ENCODE data around the gene SLC7A14.
"Not testable (repeated sequence)": the region's sequence is repeated elsewhere in the genome, so short reads cannot be mapped to it uniquely, and the experiment has no call there.

SLC7A14 gene

GRCh38 chr3:170589113-170589512 lies 3.2 kb upstream of the SLC7A14 start:
- DNase-seq = no peak

DNA sequence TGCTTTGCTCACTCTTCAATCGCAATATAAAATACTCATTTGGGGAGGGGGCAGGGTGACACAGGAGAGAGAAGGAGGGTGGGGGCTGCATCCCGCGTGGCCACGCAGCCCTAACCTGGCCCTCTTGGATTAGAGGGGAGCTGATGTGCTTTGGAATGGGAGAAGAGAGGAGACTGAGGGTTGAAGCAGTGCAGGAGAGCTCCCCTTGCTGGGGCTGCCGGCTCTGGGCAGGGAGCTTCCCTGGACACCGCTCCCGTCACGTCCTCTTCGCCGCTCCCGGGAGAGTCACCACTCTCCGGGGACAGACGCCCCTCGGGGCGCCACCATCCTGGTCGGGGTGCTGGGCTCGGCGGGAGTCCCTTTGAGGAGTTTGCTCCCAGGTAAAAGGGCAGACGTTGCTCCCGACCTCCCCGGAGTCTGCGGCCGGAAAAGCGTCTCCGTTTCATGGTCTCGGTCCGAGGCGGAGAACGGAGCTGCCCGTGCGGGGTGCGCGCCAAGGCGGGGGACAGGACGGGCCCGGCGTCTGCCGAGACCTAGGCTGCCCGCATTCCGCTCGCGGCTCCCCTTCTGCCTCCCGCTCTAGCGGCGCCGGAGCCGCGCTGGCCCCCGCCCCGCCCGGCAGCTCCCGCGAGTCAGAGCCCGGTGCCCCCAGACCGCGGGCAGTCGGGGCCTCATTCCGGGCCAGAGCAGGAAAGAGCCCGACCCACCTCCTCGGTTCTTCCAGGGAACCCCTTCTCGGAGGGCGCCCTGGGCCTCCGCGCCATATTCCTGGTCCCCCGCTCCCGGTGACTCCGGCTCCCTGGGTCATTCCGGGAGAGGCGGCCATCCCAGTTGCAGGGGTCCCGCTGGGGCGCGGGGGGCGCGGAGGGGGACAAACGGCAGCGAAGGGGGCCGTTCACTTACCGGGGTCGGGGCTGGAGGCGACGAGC lies 603 bp downstream of the SLC7A14 start:
- no peak for DNase-seq

GRCh38 chr3:170584585-170585007 lies 1.3 kb downstream of the SLC7A14 start:
- DNase-seq = no peak

DNA sequence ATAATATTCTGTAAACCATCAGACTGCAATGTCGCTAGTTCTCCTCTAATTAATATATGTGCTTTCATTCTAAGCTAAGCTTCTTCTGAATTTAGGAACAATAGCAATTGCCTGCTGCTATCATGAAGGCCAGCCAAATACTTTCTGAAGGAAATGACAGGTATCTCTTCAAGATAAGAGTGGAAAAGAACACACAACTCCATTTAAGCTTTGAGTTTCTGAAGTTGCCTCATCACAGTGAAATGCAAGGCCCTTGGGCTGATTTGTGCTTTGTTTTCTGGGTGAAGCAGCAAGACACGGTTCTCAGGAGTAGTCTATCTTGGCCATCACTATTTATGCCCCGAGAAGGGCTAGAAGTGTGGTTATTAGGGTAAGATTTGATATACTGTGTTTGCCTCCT lies 6.2 kb downstream of the SLC7A14 start:
- DNase-seq = no peak

DNA sequence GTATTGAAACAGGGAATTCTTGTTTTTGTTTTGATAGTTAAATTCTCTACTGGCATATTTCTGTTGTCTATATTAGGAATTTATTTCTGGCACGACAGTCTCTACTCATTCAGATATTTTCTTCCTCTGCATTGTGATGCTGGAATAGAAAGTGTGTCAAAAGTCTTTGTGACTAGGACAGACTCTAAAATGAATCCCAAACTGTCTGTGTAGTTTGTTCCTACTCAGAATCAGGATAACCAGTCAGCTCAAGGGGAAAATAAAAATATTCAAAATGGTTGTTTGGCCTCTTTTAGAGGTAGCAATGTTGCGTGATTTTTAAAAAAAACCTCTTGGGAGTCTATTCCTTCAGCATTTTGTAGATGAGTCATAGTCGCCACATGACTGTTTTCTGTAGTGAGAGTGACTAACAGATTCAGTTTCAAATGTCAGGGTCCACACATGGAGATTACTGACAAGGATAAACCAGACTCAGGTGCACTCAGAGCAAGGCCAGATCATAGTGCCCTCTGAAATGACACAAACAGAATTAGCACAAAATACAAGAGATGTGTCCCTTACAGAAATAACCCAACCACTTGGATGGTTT lies 13.1 kb downstream of the SLC7A14 start:
- DNase-seq = peak; percentile 89

GRCh38 chr3:170567598-170567997 lies 18.3 kb downstream of the SLC7A14 start:
- not testable (repeated sequence) for DNase-seq

GRCh38 chr3:170566413-170566812 lies 19.5 kb downstream of the SLC7A14 start:
- no peak for DNase-seq

DNA sequence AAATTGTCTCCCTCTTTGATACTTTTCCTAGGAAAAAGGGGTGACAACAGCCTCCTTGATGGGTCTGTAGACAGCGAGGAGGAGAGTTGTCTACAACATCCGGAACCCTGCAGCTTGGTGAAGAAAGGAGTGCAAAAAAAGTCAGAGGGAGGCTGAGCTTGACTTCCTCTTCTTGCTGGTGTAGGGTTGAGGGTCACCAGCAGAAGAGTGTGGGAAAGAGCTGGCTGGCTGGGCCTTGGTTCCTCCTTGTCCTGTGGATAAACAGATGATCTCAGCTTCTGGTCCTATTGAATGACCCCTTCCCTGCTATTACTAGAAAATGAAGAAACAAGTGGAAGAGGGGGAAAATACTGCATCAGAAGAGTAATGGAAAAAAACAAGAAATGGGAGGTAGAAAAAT lies 20.4 kb downstream of the SLC7A14 start:
- no peak for DNase-seq

- DNase-seq = no peak
These were observed 21.2 kb downstream of the SLC7A14 start for GRCh38 chr3:170564664-170565063.

DNA sequence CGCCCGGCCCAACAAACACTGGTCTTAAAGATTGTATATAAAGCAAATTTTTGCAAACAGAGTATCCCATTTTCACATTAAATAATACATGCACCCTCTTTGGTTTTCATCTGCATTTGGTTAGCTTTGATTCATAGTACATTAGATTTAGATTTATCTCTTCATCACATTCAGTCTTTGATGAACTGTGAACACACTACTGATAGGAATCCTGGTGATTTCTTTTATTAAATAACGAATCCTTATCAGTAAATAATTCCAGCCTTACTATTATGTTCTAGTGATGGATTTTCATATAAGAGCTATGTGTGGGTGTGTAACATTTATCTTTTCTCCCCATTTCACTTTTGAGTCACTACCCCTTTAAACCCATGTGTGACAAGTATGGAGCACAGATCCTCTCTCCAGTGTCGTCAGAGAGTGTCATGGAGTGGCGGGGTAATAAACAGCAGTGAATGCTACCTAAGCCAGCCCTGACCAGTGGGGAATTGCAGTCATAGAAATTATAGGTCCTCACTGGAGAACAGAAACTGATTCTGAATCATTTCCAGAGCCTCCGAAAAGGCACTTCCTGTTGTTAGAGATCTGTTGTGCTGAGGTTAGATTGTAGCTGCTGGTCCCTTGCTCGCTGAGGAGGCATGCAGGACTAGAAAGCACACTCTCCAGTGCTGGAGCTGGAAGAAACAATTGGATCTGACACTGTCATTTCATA lies 22.0 kb downstream of the SLC7A14 start:
- DNase-seq = peak; percentile 78

DNA sequence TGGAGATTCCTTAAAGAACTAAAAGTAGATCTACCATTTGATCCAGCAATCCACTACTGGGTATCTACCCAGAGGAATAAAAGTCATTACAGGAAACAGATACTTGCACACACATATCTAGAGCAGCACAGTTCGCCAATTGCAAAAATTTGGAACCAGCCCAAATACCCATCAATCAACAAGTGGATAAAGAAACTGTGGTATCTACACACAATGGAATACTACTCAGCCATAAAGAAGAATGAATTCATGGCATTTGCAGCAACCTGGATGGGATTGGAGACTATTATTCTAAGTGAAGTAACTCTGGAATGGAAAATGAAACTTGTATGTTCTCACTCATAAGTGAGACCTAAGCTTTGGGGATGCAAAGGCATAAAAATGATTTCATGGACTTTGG lies 23.8 kb downstream of the SLC7A14 start:
- DNase-seq = no peak

DNA sequence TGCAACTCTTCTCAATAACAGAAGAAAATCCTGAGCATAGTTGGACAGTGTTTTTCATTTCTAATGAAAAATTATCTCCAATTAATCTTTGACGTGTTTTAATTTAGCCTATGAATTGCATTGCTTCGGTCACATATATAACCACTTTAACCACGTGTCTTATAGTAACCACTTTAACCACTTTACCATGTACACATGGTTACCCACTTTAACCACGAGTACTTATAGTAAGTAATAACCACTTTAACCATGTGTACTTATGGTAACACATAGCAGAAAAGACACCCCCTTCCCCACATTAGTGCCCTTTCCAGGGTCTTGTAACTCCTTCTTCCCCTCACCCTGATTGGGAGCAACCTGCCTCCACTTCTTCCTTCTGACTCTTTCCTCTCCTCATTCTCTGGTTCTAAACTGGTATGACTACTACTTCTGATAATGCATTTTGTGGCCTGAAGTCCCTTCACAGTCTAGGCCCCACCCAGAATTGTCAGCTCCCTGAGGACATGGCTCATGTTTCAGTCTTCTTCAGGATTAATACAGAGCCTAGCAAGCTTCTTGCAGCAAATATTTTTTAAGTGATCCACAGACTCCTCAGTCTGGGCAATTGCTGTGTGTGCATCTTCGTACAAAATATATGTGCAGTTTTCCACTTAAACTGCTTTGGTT lies 25.0 kb downstream of the SLC7A14 start:
- no peak for DNase-seq

- DNase-seq = no peak
These were observed 25.6 kb downstream of the SLC7A14 start for GRCh38 chr3:170560296-170560695.

GRCh38 chr3:170558427-170558826 lies 27.4 kb downstream of the SLC7A14 start:
- DNase-seq = no peak

DNA sequence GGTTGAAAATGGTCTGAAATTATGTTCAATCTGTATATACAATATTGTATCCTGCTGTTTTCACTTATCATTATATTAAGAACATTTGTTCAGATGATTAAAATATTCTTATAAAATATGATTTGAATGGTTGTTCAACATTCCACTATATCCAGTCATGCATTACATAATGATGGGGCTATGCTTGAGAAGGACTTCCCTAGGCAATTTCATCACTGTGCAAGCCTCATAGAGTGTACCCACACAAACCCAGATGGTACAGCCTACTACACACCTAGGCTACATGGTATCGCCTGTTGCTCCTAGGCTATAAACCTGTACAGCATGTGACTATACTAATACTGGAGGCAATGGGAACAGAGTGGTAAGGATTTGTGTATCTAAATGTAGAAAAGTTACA lies 30.5 kb downstream of the SLC7A14 start:
- no peak for DNase-seq

- no peak for DNase-seq
These were observed 31.8 kb downstream of the SLC7A14 start for GRCh38 chr3:170553788-170554757.

DNA sequence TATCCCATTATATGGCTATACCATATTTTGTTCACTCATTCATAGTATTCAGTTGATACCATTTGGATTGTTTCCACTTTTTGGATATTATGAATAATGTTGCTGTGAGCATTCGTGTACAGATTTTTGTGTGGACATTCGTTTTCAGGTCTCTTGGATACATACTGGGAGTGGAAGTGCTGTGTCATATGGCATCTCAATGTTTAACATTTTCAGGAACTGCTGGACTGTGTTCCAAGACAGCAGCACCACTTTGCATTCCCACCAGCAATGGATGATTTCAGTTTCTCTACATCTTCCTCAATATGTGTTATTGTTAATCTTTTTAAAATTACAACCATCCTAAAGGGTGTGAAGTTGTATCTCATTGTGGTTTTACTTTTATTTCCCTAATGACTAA lies 34.6 kb downstream of the SLC7A14 start:
- DNase-seq = no peak

DNA sequence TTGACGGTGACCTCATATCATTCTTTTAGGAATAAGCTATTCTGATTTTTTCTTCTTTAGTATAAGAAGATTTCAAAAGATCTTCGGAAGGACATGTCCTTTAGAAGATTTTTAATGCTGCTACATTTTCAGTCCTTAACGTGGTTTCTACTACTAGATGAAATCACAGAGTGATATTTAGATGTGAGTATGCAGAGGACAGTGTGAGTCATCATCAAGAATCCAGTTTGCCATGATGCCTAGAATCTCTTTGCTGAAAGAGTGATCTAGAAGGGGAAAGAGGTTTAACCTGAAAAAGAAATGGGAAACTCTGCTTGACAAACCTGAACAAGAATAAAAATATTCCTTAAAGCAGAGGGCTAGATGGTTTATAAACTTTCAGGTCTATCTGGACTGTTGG lies 43.2 kb downstream of the SLC7A14 start:
- no peak for DNase-seq

GRCh38 chr3:170539897-170540296 lies 46.0 kb downstream of the SLC7A14 start:
- no peak for DNase-seq

DNA sequence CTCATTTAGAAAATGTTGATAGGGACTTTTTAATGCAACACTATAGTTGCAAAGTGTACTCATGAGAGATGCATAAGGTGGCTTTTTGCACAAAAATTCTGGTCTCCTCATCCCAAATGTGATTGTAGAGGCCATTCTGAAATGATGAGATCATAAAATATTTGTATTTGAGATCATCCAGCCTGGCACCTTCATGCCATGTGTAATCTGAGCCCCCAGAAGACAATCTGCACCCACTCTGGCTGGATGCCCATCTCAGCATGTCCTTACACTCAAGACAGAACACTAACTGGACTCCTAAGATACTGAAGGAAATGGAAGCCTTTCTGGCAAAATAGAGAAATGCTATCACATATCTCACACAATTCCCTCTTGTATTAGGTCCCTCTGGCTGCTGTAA lies 49.2 kb downstream of the SLC7A14 start:
- DNase-seq = no peak

DNA sequence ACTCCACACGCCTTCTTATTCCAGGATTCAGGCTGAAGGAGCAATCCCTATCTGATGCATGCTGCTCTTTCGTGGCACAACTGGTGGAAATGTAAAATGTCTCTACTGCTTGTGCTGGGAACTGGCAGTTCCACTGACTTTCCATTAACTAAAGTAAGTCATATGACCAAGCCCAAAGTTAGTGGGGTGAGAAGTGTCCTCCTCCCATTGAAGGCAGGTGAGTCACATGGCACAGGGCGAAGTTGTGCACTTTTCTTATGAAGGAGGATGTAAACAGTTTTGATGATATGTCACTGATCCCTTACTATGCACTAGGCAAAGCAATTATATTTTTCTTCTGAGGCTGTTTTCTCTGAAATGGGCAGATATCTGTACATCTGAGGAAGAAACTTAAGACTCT lies 51.6 kb downstream of the SLC7A14 start:
- no peak for DNase-seq

DNA sequence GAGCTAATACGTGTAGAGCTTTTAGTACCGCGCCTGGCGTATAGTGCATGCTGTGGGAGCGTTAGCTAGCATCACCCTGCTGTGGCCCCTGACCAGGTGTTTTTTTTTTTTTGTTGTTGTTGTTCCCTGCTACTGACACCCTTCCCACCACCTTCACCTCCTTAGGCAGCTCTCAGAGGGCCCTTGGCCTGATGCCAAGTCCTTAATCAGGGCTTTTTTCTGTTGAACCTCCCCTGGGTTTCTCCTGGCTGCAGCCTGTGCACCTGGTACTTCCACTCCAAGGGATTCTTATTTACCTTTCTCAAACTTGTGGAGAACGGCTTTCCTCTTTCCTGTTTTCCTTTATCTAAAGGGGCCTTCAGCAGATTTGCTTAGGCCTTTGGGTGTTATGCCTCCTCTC lies 53.3 kb downstream of the SLC7A14 start:
- DNase-seq = no peak

Data from activated CD4-positive, alpha-beta T cell treated with anti-CD3 and anti-CD28 coated beads, Interleukin-2, amount 50 U/mL, for 16 hours (primary cell).